GM12892 (cell line): ENCODE measurements around the gene EIF3B.
"Not testable (repeated sequence)": the region's sequence is repeated elsewhere in the genome, so short reads cannot be mapped to it uniquely, and the experiment has no call there.

Source experiments
- DNase-seq: peaks from one replicate; pipeline ENCODE4 v3.0.0; 2011; ENCODE audit not compliant: insufficient read length
- FAIRE-seq: peaks from 2 replicates; lab custom pipeline; 2011; peaks lifted over from hg19 to GRCh38; lab: Jason Lieb, UNC
- POLR2A ChIP-seq: IDR thresholded peaks from 2 replicates; pipeline ENCODE4 v1.6.1; 2011; ENCODE audit warnings: low read depth, low read length, control low read depth
- POLR2AphosphoS5 ChIP-seq: IDR thresholded peaks from 2 replicates; pipeline ENCODE4 v1.6.1; 2011; ENCODE audit warnings: low read depth, low read length, control low read depth
- TAF1 ChIP-seq: IDR thresholded peaks from 2 replicates; pipeline ENCODE4 v1.6.1; 2011; ENCODE audit warnings: low read depth, mild to moderate bottlenecking, control low read depth, low read length, borderline replicate concordance

The EIF3B gene

GRCh38 chr7:2317556-2318293, 36.9 kb upstream of the EIF3B start:
- FAIRE-seq (no peak), DNase-seq (no peak)
- TF ChIP-seq POLR2AphosphoS5 (no peak), POLR2A (no peak)

- FAIRE-seq: no peak
- TF ChIP-seq POLR2AphosphoS5 (no peak), POLR2A (no peak), TAF1 (no peak)
- DNase-seq: no peak
Measured at GRCh38 chr7:2321020-2321419, 33.6 kb upstream of the EIF3B start.

GRCh38 chr7:2325162-2325561, 29.5 kb upstream of the EIF3B start:
- no peak for FAIRE-seq

GRCh38 chr7:2326951-2327350, 27.7 kb upstream of the EIF3B start:
- no peak for DNase-seq
- FAIRE-seq: no peak
- no peak for TF ChIP-seq TAF1
- TF ChIP-seq POLR2A: no peak
- no peak for TF ChIP-seq POLR2AphosphoS5

More at GRCh38 chr7:2325162-2325561, 29.5 kb upstream of the EIF3B start:
- no peak for TF ChIP-seq POLR2A
- no peak for TF ChIP-seq TAF1
- DNase-seq: no peak

- TF ChIP-seq TAF1: no peak
- no peak for TF ChIP-seq POLR2A
- no peak for TF ChIP-seq POLR2AphosphoS5
- DNase-seq (no peak), FAIRE-seq (no peak)
Measured at GRCh38 chr7:2330493-2330892, 24.1 kb upstream of the EIF3B start.

GRCh38 chr7:2331707-2332106, 22.9 kb upstream of the EIF3B start:
- FAIRE-seq (no peak), DNase-seq (no peak)
- TF ChIP-seq POLR2AphosphoS5 (no peak), TAF1 (no peak), POLR2A (no peak)

GRCh38 chr7:2332606-2333231, 21.9 kb upstream of the EIF3B start:
- not testable (repeated sequence) for DNase-seq, FAIRE-seq

GRCh38 chr7:2336626-2337299, 17.9 kb upstream of the EIF3B start:
- FAIRE-seq (no peak), DNase-seq (no peak)
- TF ChIP-seq POLR2AphosphoS5 (no peak), POLR2A (no peak), TAF1 (no peak)

GRCh38 chr7:2347351-2348063, 7.1 kb upstream of the EIF3B start:
- FAIRE-seq, DNase-seq: not testable (repeated sequence)

GRCh38 chr7:2350055-2350454, 4.6 kb upstream of the EIF3B start:
- TF ChIP-seq POLR2A (no peak), POLR2AphosphoS5 (no peak), TAF1 (no peak)
- FAIRE-seq (no peak), DNase-seq (no peak)

GRCh38 chr7:2350861-2351260, 3.8 kb upstream of the EIF3B start:
- no peak for TF ChIP-seq POLR2AphosphoS5
- TF ChIP-seq POLR2A: no peak
- TF ChIP-seq TAF1: no peak
- no peak for DNase-seq
- no peak for FAIRE-seq
